Measurements from ENCODE around the gene CAMK1D.
A peak's percentile ranks its signal among the peaks of the same experiment; 100 is the strongest.

Gene CAMK1D

GRCh38 chr10:12729885-12730284 is 380.5 kb downstream of the CAMK1D start:
- Histone ChIP-seq H3K36me3 (ENCODE audit: insufficient read depth, low read length) (no peaks in the 10 kb centered on the region), H3K4me2 (ENCODE audit: insufficient read depth, low read length) (no peak overlapping the region), H3K9me3 (ENCODE audit: insufficient read depth, low read length, severe bottlenecking) (no peaks in the 10 kb centered on the region), H3K79me2 (ENCODE audit: insufficient read depth, low read length) (no peaks in the 10 kb centered on the region), H3K4me1 (ENCODE audit: insufficient read depth, low read length) (no peaks in the 10 kb centered on the region), H3K27ac (ENCODE audit: low read length) (no peak overlapping the region), H2AFZ (ENCODE audit: low read depth, low read length) (no peak overlapping the region), H4K20me1 (ENCODE audit: insufficient read depth, low read length) (peaks cover 3% of the 10 kb centered on the region; the same call in 1 of the 2 replicates), H3K27me3 (ENCODE audit: insufficient read depth, low read length, poor library complexity) (no peaks in the 10 kb centered on the region), H3K9ac (ENCODE audit: low read depth, low read length) (no peak overlapping the region), H3K4me3 (ENCODE audit: low read depth in 1 of 2, low read length in 2 of 2) (no peak overlapping the region)
- no peak for DNase-seq
- TF ChIP-seq EZH2 (IDR thresholded peaks at IDR 0.05; ENCODE audit: borderline replicate concordance, low read depth, low read length, severe bottlenecking): no peak
- peak; percentile 54 for TF ChIP-seq CTCF (IDR thresholded peaks at IDR 0.05; ENCODE audit: borderline replicate concordance, extremely low read depth, low read length, poor library complexity, severe bottlenecking)
- ATAC-seq (ENCODE audit: insufficient read depth, low read depth): no peak

GRCh38 chr10:12730809-12731519 is 381.6 kb downstream of the CAMK1D start:
- H4K20me1 ChIP-seq (ENCODE audit: insufficient read depth, low read length): peaks cover 3% of the 10 kb centered on the region; the same call in 1 of the 2 replicates
- DNase-seq (no peak), ATAC-seq (ENCODE audit: insufficient read depth, low read depth) (no peak)
- H3K27ac ChIP-seq (ENCODE audit: low read length): no peak overlapping the region
- no peaks in the 10 kb centered on the region for H3K36me3 ChIP-seq (ENCODE audit: insufficient read depth, low read length)
- H3K4me1 ChIP-seq (ENCODE audit: insufficient read depth, low read length): no peaks in the 10 kb centered on the region
- no peaks in the 10 kb centered on the region for H3K79me2 ChIP-seq (ENCODE audit: insufficient read depth, low read length)
- H3K4me2 ChIP-seq (ENCODE audit: insufficient read depth, low read length): no peak overlapping the region
- H3K27me3 ChIP-seq (ENCODE audit: insufficient read depth, low read length, poor library complexity): no peaks in the 10 kb centered on the region
- H3K9me3 ChIP-seq (ENCODE audit: insufficient read depth, low read length, severe bottlenecking): no peaks in the 10 kb centered on the region
- TF ChIP-seq CTCF (IDR thresholded peaks at IDR 0.05; ENCODE audit: borderline replicate concordance, extremely low read depth, low read length, poor library complexity, severe bottlenecking): no peak
- no peak for TF ChIP-seq EZH2 (IDR thresholded peaks at IDR 0.05; ENCODE audit: borderline replicate concordance, low read depth, low read length, severe bottlenecking)
- no peak overlapping the region for H2AFZ ChIP-seq (ENCODE audit: low read depth, low read length)
- no peak overlapping the region for H3K9ac ChIP-seq (ENCODE audit: low read depth, low read length)
- H3K4me3 ChIP-seq (ENCODE audit: low read depth in 1 of 2, low read length in 2 of 2): no peak overlapping the region

- Histone ChIP-seq H3K27me3 (ENCODE audit: insufficient read depth, low read length, poor library complexity) (no peaks in the 10 kb centered on the region), H3K4me3 (ENCODE audit: low read depth in 1 of 2, low read length in 2 of 2) (no peak overlapping the region), H3K9me3 (ENCODE audit: insufficient read depth, low read length, severe bottlenecking) (no peaks in the 10 kb centered on the region), H3K9ac (ENCODE audit: low read depth, low read length) (no peak overlapping the region), H3K36me3 (ENCODE audit: insufficient read depth, low read length) (no peaks in the 10 kb centered on the region), H3K79me2 (ENCODE audit: insufficient read depth, low read length) (no peaks in the 10 kb centered on the region), H4K20me1 (ENCODE audit: insufficient read depth, low read length) (peaks cover 3% of the 10 kb centered on the region; the same call in 1 of the 2 replicates), H2AFZ (ENCODE audit: low read depth, low read length) (no peak overlapping the region), H3K27ac (ENCODE audit: low read length) (no peak overlapping the region), H3K4me1 (ENCODE audit: insufficient read depth, low read length) (no peaks in the 10 kb centered on the region), H3K4me2 (ENCODE audit: insufficient read depth, low read length) (no peak overlapping the region)
- no peak for DNase-seq
- ATAC-seq (ENCODE audit: insufficient read depth, low read depth): no peak
- no peak for TF ChIP-seq EZH2 (IDR thresholded peaks at IDR 0.05; ENCODE audit: borderline replicate concordance, low read depth, low read length, severe bottlenecking)
These were observed 383.9 kb downstream of the CAMK1D start for GRCh38 chr10:12733271-12733670.

- Histone ChIP-seq H4K20me1 (ENCODE audit: insufficient read depth, low read length) (peaks cover 3% of the 10 kb centered on the region; the same call in 1 of the 2 replicates), H3K4me1 (ENCODE audit: insufficient read depth, low read length) (no peaks in the 10 kb centered on the region), H3K9ac (ENCODE audit: low read depth, low read length) (no peak overlapping the region), H3K4me2 (ENCODE audit: insufficient read depth, low read length) (no peak overlapping the region), H3K9me3 (ENCODE audit: insufficient read depth, low read length, severe bottlenecking) (no peaks in the 10 kb centered on the region), H3K36me3 (ENCODE audit: insufficient read depth, low read length) (no peaks in the 10 kb centered on the region), H3K27ac (ENCODE audit: low read length) (no peak overlapping the region), H2AFZ (ENCODE audit: low read depth, low read length) (no peak overlapping the region), H3K4me3 (ENCODE audit: low read depth in 1 of 2, low read length in 2 of 2) (no peak overlapping the region), H3K79me2 (ENCODE audit: insufficient read depth, low read length) (no peaks in the 10 kb centered on the region), H3K27me3 (ENCODE audit: insufficient read depth, low read length, poor library complexity) (no peaks in the 10 kb centered on the region)
- DNase-seq: no peak
- TF ChIP-seq CTCF (IDR thresholded peaks at IDR 0.05; ENCODE audit: borderline replicate concordance, extremely low read depth, low read length, poor library complexity, severe bottlenecking): no peak
- no peak for TF ChIP-seq EZH2 (IDR thresholded peaks at IDR 0.05; ENCODE audit: borderline replicate concordance, low read depth, low read length, severe bottlenecking)
- ATAC-seq (ENCODE audit: insufficient read depth, low read depth): no peak
These were observed 386.6 kb downstream of the CAMK1D start for GRCh38 chr10:12735843-12736462.

Measured in DND-41 (cell line).